Lower lobe of right lung (tissue), 2 donors: Measurements from ENCODE around the gene SLC18B1. TPM values are rescaled to one million over a fixed set of nuclear protein-coding genes. Genes with fewer than 3 reads are reported as not detected.

Source experiments
- ATAC-seq, 2 donors: fragments of 200-7000 bp; cut with Tn5 transposase; one replicate each; pipeline ENCODE4 v1.9.1; 2020 to 2022; ENCODE audit warnings: mild to moderate bottlenecking in 2 of 2, moderate library complexity in 2 of 2
- DNase-seq: peaks from one replicate; pipeline ENCODE4 v3.0.0-alpha.2; 2020
- H3K27ac ChIP-seq: fragments of 200-600 bp; one replicate; pipeline ENCODE4 v1.8.0; 2022
- H3K27me3 ChIP-seq: fragments of 200-600 bp; one replicate; pipeline ENCODE4 v1.8.0; 2022; ENCODE audit warnings: low read depth
- H3K36me3 ChIP-seq: fragments of 200-600 bp; one replicate; pipeline ENCODE4 v1.8.0; 2022; ENCODE audit warnings: mild to moderate bottlenecking
- H3K4me1 ChIP-seq: fragments of 200-600 bp; one replicate; pipeline ENCODE4 v1.8.0; 2022
- H3K4me3 ChIP-seq: fragments of 200-600 bp; one replicate; pipeline ENCODE4 v1.8.0; 2022; ENCODE audit warnings: mild to moderate bottlenecking
- H3K9me3 ChIP-seq: fragments of 200-600 bp; one replicate; pipeline ENCODE4 v1.8.0; 2022
- intact Hi-C: fragments of 100-400 bp; cut with DNase I; formaldehyde crosslinking; loops from one replicate; pipeline ENCODE4 v1.11.0; 2022
- total RNA-seq: library from RNA; stranded (reverse); fragmentation: NEBNext Ultra II Directional; extraction: Animal tissue kit (Norgen Biotek cat#: 25700); gene quantifications from one replicate; pipeline ENCODE4 v1.2.1, GENCODE V29; 2021
- TF ChIP-seq, protein P1 (sequence below): fragments of 200-600 bp; IDR thresholded peaks from one replicate; pipeline ENCODE4 v1.8.0; 2022; ENCODE audit warnings: antibody characterized with exemption, mild to moderate bottlenecking
- donor health status: DM: no; HTN: yes; CAD: no; lungs with severe emphysema.

Gene SLC18B1
- total RNA-seq, 1 donor from 2014 or later = 8.1 TPM

DNA sequence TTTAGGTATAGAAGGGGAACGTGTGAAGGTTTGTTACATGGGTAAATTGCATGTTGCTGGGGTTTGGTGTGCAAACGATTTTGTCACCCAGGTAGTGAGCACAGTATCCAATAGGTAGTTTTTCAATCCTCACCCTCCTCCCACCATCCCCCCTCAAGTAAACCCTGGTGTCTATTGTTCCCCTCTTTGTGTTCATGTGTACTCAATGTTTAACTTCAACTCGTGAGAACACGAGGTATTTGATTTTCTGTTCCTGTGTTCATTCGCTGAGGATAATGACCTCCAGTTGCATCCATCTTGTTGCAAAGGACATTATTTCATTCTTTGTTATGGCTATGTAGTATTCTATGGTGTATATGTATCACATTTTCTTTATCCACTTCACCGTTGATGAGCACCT is 73.0 kb downstream of the SLC18B1 start:
- Histone ChIP-seq H3K4me1 (peaks cover 3% of the 10 kb centered on the region), H3K9me3 (no peaks in the 10 kb centered on the region), H3K27me3 (no peaks in the 10 kb centered on the region), H3K36me3 (no peaks in the 10 kb centered on the region), H3K4me3 (no peak overlapping the region), H3K27ac (no peak overlapping the region)
- TF ChIP-seq, protein P1, sequence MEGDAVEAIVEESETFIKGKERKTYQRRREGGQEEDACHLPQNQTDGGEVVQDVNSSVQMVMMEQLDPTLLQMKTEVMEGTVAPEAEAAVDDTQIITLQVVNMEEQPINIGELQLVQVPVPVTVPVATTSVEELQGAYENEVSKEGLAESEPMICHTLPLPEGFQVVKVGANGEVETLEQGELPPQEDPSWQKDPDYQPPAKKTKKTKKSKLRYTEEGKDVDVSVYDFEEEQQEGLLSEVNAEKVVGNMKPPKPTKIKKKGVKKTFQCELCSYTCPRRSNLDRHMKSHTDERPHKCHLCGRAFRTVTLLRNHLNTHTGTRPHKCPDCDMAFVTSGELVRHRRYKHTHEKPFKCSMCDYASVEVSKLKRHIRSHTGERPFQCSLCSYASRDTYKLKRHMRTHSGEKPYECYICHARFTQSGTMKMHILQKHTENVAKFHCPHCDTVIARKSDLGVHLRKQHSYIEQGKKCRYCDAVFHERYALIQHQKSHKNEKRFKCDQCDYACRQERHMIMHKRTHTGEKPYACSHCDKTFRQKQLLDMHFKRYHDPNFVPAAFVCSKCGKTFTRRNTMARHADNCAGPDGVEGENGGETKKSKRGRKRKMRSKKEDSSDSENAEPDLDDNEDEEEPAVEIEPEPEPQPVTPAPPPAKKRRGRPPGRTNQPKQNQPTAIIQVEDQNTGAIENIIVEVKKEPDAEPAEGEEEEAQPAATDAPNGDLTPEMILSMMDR = no peak
- intact Hi-C loops = no loop called here
- DNase-seq (no peak), ATAC-seq (no peak)

DNA sequence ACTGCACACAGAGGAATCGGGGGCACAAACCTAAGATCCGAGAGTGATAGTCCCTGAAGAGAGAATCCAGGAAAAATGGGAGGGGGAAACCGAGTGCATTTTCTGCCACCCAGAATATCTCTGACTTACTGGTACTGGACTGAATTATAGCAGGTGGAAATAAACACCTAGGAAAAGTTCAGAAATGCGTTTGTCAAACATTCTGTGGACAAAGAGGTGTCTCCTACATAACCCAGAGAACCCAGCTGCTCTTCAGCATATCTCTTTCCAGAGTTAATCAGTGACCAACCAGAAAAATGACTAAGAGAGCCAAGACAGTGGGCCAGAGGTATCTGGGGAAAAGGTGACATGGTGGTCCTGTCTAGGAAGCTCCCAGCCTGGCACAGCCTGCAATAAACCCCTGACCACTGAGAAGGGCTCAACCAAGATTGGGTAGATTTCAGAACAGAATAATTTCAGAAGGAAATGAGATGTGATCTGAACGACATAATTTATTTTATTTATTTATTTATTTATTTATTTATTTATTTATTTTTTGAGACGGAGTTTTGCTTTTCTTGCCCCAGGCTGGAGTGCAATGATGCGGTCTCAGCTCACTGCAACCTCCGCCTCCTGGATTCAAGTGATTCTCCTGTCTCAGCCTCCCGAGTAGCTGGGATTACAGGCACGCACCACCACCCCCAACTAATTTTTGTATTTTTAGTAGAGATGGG is 78.5 kb downstream of the SLC18B1 start:
- no peak for DNase-seq
- ATAC-seq = no peak
- Histone ChIP-seq H3K27ac (no peak overlapping the region), H3K36me3 (no peaks in the 10 kb centered on the region), H3K4me3 (no peak overlapping the region), H3K27me3 (no peaks in the 10 kb centered on the region), H3K4me1 (no peaks in the 10 kb centered on the region), H3K9me3 (no peaks in the 10 kb centered on the region)
- TF ChIP-seq, protein P1 = no peak
- intact Hi-C loops = no loop called here

Other genes starting within 250 kb of the SLC18B1 start
- not detected for gene TAAR8, start 246.0 kb downstream of the SLC18B1 start, total RNA-seq
- not detected for gene TAAR6, start 228.3 kb downstream of the SLC18B1 start, total RNA-seq
- gene TAAR5, start 208.9 kb downstream of the SLC18B1 start, total RNA-seq = not detected
- gene TAAR2, start 174.4 kb downstream of the SLC18B1 start, total RNA-seq = not detected
- not detected for gene TAAR1, start 139.5 kb downstream of the SLC18B1 start, total RNA-seq
- gene VNN1, start 84.6 kb downstream of the SLC18B1 start, total RNA-seq = 10.0 TPM
- gene VNN2, start 40.7 kb downstream of the SLC18B1 start, total RNA-seq = 32.6 TPM
- gene RPS12, start 15.9 kb upstream of the SLC18B1 start, total RNA-seq = 1,034 TPM